HUDEP-2 (cell line): Measurements from ENCODE around the gene OMP.

Experiments
- DNase-seq, 76 experiments: peaks; one replicate each; lab custom pipeline; 2025; ENCODE audit not compliant: unreplicated experiment in 76 of 76; lab: John Stamatoyannopoulos, UW

Gene OMP

GRCh38 chr11:77068457-77069335, 33.9 kb upstream of the OMP start:
- no peak for DNase-seq

DNA sequence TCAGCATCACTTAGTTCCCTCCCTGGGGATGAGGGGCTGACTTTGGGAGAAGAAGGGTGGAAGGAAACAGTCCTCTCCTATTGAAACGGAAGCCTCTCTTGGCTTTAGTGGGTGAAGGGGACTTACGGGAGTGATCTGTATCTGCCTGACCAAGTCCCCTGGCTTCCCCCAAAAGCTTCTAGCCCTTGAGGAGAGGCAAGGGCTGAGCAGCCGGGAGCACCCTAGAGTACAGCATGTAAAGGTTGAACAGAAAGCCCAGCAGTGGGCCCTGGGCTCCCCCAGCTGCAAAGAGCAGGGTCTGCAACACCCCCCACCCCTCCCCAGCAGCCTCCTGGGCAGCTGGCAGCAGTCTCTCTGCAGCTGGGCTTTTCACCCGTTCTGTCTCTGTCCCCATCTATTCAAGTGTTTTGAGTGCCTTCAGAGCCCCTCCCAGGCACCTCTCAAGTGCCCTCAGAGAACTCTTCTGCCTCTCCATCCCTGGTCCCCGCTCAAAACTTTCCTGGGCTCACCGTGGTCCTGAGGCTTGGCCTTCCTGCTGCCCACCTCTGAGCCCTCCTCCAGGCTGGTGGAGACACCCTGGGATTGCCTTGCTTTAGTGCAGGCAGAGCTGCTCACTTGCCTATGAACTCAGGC, 33.2 kb upstream of the OMP start:
- DNase-seq = no peak

- DNase-seq = no peak
Observed at GRCh38 chr11:77069969-77070582, 32.6 kb upstream of the OMP start.

DNA sequence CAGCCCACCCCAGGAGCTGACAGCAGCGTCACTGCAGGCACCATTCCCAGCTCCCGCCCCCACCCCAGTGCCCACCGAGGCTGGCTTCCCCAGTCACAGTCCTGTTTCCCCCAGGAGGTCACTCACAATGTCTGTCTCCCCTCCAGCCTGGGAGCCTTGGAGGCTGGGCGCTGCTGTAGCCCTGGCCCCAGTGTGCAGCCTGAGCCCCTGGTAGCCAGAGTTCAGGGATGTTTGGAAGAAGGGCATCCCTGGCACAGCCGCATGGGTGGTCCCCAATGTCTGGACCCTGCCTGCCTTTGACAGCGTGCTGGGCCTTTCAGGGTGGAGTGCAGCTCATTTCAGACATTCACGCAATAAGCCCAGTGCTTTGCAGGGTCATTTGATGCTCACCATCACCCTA, 31.6 kb upstream of the OMP start:
- no peak for DNase-seq

DNA sequence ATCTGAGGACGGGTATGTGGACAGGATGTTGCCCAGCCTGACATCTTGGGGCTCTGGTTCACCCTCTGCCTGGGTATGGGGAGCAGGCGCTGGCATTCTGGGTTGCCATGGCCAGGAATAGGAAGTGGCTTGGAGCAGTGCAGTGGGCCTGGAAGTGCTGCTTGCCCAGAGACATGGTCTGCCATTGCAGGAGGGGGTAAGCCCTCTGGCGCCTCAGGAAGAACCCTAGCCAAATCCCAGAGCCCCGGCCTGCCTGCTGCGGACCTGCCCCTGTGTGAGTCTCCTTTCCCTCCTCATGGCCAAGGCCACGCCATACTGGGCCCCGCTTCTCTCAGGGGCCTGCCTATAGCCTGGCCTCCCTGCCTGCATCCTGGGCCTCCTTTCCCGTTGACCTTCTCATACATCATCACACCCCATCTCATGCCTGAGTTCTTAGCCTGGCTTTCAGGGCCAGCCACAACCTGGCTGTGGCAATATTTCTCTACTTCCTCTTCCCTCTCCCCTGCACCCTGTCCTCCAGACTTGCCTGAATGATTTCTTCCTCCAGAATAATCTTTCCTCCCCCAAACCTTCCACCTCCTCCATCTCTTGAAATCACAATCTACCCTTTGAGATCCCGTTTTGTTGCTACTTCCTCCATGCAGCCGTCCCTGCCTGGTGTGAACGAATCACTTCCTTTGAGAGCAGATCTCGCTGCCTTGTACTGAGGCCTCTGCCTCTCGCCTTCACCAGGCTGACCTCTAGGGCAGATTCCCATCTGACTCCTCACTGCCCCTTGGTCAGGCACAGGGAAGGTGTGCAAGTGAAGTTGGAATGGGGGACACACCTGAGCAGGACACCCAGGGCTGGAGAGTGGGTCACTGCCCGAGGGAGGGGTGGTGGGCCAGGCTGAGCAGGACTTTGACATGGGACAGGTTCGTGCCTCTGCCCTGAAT, 30.7 kb upstream of the OMP start:
- DNase-seq = no peak

- no peak for DNase-seq
Observed at GRCh38 chr11:77072851-77073327, 29.8 kb upstream of the OMP start.

GRCh38 chr11:77073328-77074001, 29.2 kb upstream of the OMP start:
- peak in 64 of 76 experiments; percentile 8 to 81 (median 56) for DNase-seq

DNA sequence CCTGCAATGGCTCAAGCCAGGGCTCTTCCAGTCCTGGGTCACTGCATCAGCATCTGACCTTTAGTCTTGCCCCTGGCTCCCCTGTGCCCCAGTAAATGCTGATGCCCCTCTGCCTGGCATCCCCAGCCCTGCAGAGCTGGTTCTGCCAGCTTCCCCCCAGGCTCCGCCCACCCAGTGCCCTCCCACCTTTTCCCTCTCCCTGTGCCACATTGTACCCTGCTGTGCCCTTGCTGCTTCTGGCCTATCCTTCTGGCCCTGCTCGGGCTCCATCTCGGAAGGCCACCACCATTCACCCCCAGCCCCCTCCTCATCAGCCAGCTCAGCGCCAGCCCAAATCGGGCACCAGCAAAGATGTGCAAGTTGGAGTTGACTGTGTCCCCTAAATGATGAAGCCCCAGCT, 28.4 kb upstream of the OMP start:
- DNase-seq = no peak

- no peak for DNase-seq
Observed at GRCh38 chr11:77074626-77075221, 27.9 kb upstream of the OMP start.

DNA sequence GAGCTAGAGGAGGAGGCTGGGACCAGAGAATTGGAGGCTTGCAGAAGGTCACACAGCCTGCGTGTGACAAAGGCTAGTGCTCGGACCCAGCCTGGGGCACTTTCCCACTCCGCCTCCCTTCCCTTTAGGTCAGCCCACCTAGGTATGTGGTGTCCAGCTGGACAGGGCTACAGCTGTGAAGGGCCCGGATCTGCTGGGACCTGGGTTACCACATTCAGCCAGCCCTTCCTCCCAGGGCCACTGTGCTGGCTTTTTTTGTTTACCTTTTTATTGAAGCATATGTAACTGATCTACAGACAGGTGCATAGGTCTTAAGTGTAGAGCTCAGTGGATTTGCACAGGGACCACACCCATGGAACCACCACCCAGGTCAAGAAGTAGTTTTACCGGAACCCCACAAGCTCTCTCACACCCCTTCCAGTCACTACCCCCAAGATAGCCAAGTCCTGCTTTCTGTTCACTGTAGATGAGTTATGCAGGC, 27.2 kb upstream of the OMP start:
- DNase-seq = no peak

GRCh38 chr11:77079666-77080065, 23.0 kb upstream of the OMP start:
- no peak for DNase-seq

DNA sequence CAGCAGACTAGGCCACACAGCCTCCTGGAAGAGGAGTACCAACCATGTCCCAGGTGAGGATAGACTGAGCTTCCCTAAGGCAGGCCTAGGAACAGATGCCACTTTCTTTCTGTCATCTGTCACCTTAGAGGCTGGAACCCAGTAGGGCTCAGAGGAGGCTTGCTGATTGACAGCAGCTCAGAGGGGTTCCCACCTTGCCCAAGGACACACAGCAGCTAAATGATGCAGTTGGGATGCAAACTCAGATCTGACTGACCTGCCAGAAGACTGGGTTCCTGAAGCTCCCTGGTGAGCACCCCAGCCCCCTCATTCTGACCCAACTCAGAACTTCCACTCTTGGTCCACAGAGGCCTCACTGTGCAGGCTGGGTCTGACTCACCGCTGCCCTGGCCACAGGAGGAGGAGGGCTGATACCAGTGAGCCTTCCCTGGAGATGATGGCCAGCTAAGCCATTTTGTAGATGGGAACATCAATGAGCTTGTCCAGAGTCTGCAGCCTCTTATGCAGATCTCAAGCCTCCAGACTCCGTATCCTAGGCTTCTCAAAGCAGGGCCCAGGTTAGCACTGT, 21.9 kb upstream of the OMP start:
- DNase-seq = no peak

- DNase-seq = no peak
Observed at GRCh38 chr11:77081381-77081851, 21.2 kb upstream of the OMP start.

DNA sequence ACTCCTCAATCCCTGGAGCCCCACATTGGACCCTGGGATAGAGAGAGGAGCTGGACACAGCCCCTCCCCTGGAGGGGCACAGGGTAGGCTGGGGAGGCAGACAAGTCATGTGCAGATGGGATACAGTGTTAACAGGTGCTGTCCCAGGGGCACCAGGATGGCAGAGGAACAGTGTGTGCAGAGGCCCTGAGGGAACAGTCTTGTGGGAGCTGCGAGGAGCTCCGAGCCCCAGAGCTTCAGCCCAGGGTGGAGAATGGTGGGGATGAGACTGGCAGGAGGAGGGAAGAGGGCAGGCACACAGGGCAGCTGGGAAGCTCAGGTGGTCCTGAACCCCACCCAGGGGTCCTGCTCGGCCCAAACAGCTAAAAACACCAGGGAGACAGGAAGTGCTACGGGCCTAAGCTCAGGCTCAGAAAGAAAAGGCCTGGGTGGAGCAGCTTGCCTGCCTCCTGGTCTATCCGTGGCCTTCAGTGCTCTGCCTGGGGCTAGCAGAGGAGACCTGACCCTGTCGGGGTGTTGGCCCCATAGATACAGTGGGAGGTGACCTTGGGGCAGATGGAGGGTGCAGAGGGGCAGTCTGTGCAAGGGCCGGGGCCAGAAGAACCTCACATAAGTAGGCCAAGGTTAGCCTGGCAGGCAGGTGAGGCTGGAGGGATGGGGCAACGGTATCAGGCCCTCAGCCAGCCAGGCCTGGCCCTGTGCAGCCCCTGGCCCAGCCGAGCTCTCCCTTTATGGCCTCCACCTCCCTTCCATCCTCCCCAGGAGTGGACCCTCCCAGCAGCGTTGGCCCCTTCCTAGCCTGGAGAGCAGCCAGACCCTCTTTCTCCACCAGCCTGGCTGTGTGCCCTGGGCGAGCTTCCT, 20.4 kb upstream of the OMP start:
- peak in 1 of 76 experiments; percentile 7 for DNase-seq

DNA sequence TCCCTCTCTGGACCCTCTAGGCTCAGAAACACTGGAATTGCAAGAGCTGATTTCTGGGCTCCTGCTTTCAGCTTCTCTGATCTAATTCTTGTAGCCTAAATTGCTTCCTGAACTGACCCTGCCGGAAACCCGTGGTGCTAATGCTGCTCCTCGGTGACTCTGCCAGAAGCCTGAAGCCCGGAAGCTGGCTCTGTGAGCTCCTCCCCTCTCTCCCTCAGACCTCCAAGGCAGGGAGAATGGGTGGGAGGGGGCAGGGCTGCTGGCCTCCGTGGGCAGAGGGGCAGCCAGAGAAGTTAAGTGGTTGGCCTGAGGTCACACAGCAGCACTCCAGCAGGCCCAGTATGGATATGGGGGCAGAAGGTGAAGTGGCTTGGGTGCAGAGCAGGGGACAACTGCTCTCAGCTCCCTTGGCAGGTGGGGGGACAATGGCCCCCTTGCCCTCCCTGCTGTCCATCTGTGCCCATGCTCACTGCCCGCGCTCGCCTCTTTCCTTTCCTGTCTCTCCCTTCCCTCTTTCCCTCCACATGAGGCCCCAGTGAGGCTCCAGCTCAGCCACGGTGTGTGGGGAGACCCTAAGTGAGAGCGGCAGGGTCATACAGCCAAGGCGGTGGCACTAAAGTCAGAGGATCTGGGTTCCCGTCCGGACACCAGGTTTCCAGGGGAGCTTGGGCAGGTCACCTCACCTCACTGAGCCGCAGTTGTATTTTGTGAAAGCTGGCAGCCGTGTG, 19.6 kb upstream of the OMP start:
- DNase-seq = peak in 1 of 76 experiments; percentile 12

DNA sequence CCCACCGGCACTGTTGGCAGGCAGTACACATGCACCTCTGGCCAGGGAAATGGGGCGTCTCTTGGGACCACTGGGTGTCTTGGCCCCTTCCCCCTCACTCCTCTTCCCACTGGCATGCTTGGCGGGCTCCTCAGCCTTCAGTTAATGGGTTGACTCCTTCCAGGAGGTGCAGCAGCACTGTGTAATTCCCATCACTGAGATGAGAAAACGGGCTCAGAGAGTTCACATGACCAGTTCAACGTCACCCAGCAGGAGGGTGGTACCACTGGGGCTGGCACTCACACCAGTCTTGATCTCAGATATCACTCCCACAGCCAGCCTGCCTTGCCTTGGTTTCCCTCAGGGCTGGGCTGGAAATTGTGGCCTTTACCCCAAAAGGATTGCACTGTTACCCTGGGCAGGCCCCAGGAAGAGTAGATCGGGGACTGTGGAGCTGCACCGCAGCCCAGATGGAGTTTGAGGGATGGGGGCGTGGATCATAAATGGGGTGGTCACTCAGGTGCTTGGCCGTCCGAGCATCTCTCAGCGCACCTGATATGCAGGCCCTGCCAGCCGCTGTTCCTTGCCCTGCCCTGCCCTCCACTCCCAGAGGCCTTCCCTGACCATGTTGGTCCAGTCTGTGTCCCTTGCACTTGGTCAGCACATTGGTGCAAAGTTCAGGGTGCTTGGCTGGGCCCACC, 18.9 kb upstream of the OMP start:
- peak in 19 of 76 experiments; percentile 9 to 45 (median 31) for DNase-seq
